ENCODE measurements around the gene NCAPH2. TPM values are rescaled to one million over a fixed set of nuclear protein-coding genes. Genes with fewer than 3 reads are reported as not detected.

NCAPH2 gene
- total RNA-seq, 3 donors from 2014 or later (not counting 1 experiment from before 2014, with no cell fraction given), result 94.5 to 106 (median 104) TPM

- 3% methylated on average over 97 of the region's 97 CpGs for WGBS (ENCODE audit: insufficient coverage)
- H3K4me1 Mint-ChIP-seq, result peaks cover 28 to 48% of the 10 kb centered on the region in 2 donors
- peaks cover 3 to 4% of the 10 kb centered on the region in 2 donors for H3K27me3 Mint-ChIP-seq (ENCODE audit: low read depth in 2 of 2)
Observed at GRCh38 chr22:50474710-50475651, 33.0 kb upstream of the NCAPH2 start, which contains the start of gene SBF1. Gene SBF1 (minus strand): TSS chr22:50475035. CDS start chr22:50474840, 195 bp downstream.

GRCh38 chr22:50475652-50476002 is 32.4 kb upstream of the NCAPH2 start:
- no peak for ATAC-seq

More at GRCh38 chr22:50474710-50475651, 33.0 kb upstream of the NCAPH2 start, which contains the start of gene SBF1:
- no peak for TF ChIP-seq CTCF (IDR thresholded peaks at IDR 0.05)
- Histone ChIP-seq H3K4me3 (ENCODE audit: low read length) (peak within 1 kb of the TSS; percentile 68), H3K9me3 (ENCODE audit: control insufficient read depth, insufficient read depth, low read length) (no peaks in the 10 kb centered on the region), H3K36me3 (ENCODE audit: control insufficient read depth, insufficient read depth, low read length) (peaks cover 4% of the 10 kb centered on the region), H3K27ac (ENCODE audit: low read length) (peak within 1 kb of the TSS; percentile 68), H3K27me3 (ENCODE audit: control insufficient read depth, insufficient read depth, low read length) (no peaks in the 10 kb centered on the region), H3K4me1 (ENCODE audit: control insufficient read depth, insufficient read depth, low read length) (peaks cover 49% of the 10 kb centered on the region)
- peak; percentile 84 to 92 (median 84) for ATAC-seq
- intact Hi-C loops (cut with micrococcal nuclease), result loop anchor here (5.0 kb wide), 1 partner anchor 32 kb away; the partner anchor contains the start of genes LMF2 and NCAPH2
- H3K36me3 Mint-ChIP-seq, result no peaks in the 10 kb centered on the region
- H3K27ac Mint-ChIP-seq, result peak within 1 kb of the TSS; percentile 79 to 84
- no peaks in the 10 kb centered on the region for H3K9me3 Mint-ChIP-seq
- peak within 1 kb of the TSS; percentile 97 for H3K4me3 Mint-ChIP-seq
- peak; percentile 90 to 95 for DNase-seq

GRCh38 chr22:50476868-50477267 is 31.2 kb upstream of the NCAPH2 start:
- Mint-ChIP-seq H3K27me3 (ENCODE audit: low read depth in 2 of 2) (peaks cover 6 to 8% of the 10 kb centered on the region in 2 donors), H3K9me3 (no peaks in the 10 kb centered on the region), H3K4me3 (peak overlapping the region; percentile 76), H3K36me3 (no peaks in the 10 kb centered on the region), H3K4me1 (peaks cover 17 to 29% of the 10 kb centered on the region in 2 donors), H3K27ac (peak overlapping the region; percentile 21 to 79)
- no peaks in the 10 kb centered on the region for H3K9me3 ChIP-seq (ENCODE audit: control insufficient read depth, insufficient read depth, low read length)
- DNase-seq, result no peak
- 76% methylated on average over 7 of the region's 7 CpGs for WGBS (ENCODE audit: insufficient coverage)
- no peak overlapping the region for H3K4me3 ChIP-seq (ENCODE audit: low read length)
- no peak for TF ChIP-seq CTCF (IDR thresholded peaks at IDR 0.05)
- peaks cover 37% of the 10 kb centered on the region for H3K4me1 ChIP-seq (ENCODE audit: control insufficient read depth, insufficient read depth, low read length)
- ATAC-seq, result no peak
- H3K36me3 ChIP-seq (ENCODE audit: control insufficient read depth, insufficient read depth, low read length), result peaks cover 4% of the 10 kb centered on the region
- intact Hi-C loops (cut with micrococcal nuclease), result no loop called here
- peaks cover 1% of the 10 kb centered on the region for H3K27me3 ChIP-seq (ENCODE audit: control insufficient read depth, insufficient read depth, low read length)
- no peak overlapping the region for H3K27ac ChIP-seq (ENCODE audit: low read length)

More at GRCh38 chr22:50475652-50476002, 32.4 kb upstream of the NCAPH2 start:
- Histone ChIP-seq H3K4me3 (ENCODE audit: low read length) (no peak overlapping the region), H3K36me3 (ENCODE audit: control insufficient read depth, insufficient read depth, low read length) (peaks cover 4% of the 10 kb centered on the region), H3K4me1 (ENCODE audit: control insufficient read depth, insufficient read depth, low read length) (peaks cover 42% of the 10 kb centered on the region), H3K27ac (ENCODE audit: low read length) (no peak overlapping the region), H3K27me3 (ENCODE audit: control insufficient read depth, insufficient read depth, low read length) (no peaks in the 10 kb centered on the region), H3K9me3 (ENCODE audit: control insufficient read depth, insufficient read depth, low read length) (no peaks in the 10 kb centered on the region)
- Mint-ChIP-seq H3K27me3 (ENCODE audit: low read depth in 2 of 2) (peaks cover 6 to 8% of the 10 kb centered on the region in 2 donors), H3K4me1 (peaks cover 23 to 42% of the 10 kb centered on the region in 2 donors), H3K4me3 (peak overlapping the region; percentile 76), H3K27ac (peak overlapping the region; percentile 26 to 84), H3K36me3 (no peaks in the 10 kb centered on the region), H3K9me3 (no peaks in the 10 kb centered on the region)
- 89% methylated on average over 6 of the region's 6 CpGs for WGBS (ENCODE audit: insufficient coverage)
- no peak for DNase-seq
- no peak for TF ChIP-seq CTCF (IDR thresholded peaks at IDR 0.05)
- intact Hi-C loops (cut with micrococcal nuclease), result no loop called here
